GM12878 (cell line): Measurements from ENCODE around the gene PRMT1. TPM values are rescaled to one million over a fixed set of nuclear protein-coding genes. Genes with fewer than 3 reads are reported as not detected.

Experiments
- ATAC-seq: fragments of 200-7000 bp; cut with Tn5 transposase; 3 replicates; pipeline ENCODE4 v1.9.1; 2020; ENCODE audit warnings: mild to moderate bottlenecking, moderate library complexity
- BruUV-seq: library from RNA; stranded (reverse); fragments of 400-500 nt; replicated peaks from 2 replicates; lab custom pipeline; 2021; lab: Mats Ljungman, UMichigan
- CTCF ChIA-PET: fragments of 300-600 bp; sonication (Branson Sonifier 250); formaldehyde crosslinking; extraction: SDS; loops from one replicate; lab custom pipeline; 2021; ENCODE audit warnings: inconsistent platforms; lab: Yijun Ruan, JAX
- POLR2A ChIA-PET: fragments of 350-600 bp; formaldehyde crosslinking; extraction: SDS; loops from one replicate; lab custom pipeline; 2021; ENCODE audit warnings: inconsistent platforms; lab: Charles Lee
- RAD21 ChIA-PET: fragments of 300-600 bp; sonication (Branson Sonifier 250); formaldehyde crosslinking; loops from one replicate; lab custom pipeline; 2023; ENCODE audit warnings: antibody characterized with exemption; ENCODE audit not compliant: unreplicated experiment; lab: Charles Lee
- SMC1A ChIA-PET: fragments of 300-600 bp; sonication (Branson Sonifier 250); formaldehyde crosslinking; loops from one replicate; lab custom pipeline; 2023; ENCODE audit not compliant: unreplicated experiment, uncharacterized antibody; lab: Charles Lee
- DNase-seq: peaks from one replicate; pipeline ENCODE4 v3.0.0-alpha.2; 2011; ENCODE audit warnings: low read depth, low spot score
- FAIRE-seq: peaks from 3 replicates; lab custom pipeline; 2011; peaks lifted over from hg19 to GRCh38; lab: Jason Lieb, UNC
- H2AFZ ChIP-seq: 2 replicates; pipeline ENCODE4 v1.6.0; 2011; ENCODE audit warnings: low read depth, low read length, control low read depth; ENCODE audit not compliant: control insufficient read depth
- H3K27ac ChIP-seq: 2 replicates; pipeline ENCODE4 v1.5.1; 2011; ENCODE audit warnings: control low read depth; ENCODE audit not compliant: control insufficient read depth, insufficient read depth
- H3K27me3 ChIP-seq, 2 experiments: replicated peaks in 1 of 2; 2 replicates each; pipeline versions ENCODE4 v1.6.0 to v1.6.1; 2011; ENCODE audit warnings: low read length in 1 of 2; ENCODE audit not compliant: control insufficient read depth in 2 of 2, insufficient read depth in 2 of 2
- H3K36me3 ChIP-seq, 2 experiments: 2 replicates each; pipeline ENCODE4 v1.5.1; 2011; ENCODE audit warnings: low read length in 1 of 2; ENCODE audit not compliant: control insufficient read depth in 2 of 2, insufficient read depth in 2 of 2
- H3K4me1 ChIP-seq: 2 replicates; pipeline ENCODE4 v1.6.1; 2011; ENCODE audit warnings: mild to moderate bottlenecking, low read length, moderate library complexity, mixed read lengths; ENCODE audit not compliant: control insufficient read depth, insufficient read depth
- H3K4me2 ChIP-seq: 2 replicates; pipeline ENCODE4 v1.6.0; 2011; ENCODE audit warnings: control low read depth; ENCODE audit not compliant: control insufficient read depth, insufficient read depth
- H3K4me3 ChIP-seq: fragments of 200-600 bp; sonication (generic); 2 replicates; pipeline ENCODE4 v1.5.1; 2016
- H3K79me2 ChIP-seq: 2 replicates; pipeline ENCODE4 v1.6.0; 2011; ENCODE audit warnings: low read length; ENCODE audit not compliant: control insufficient read depth, insufficient read depth
- H3K9ac ChIP-seq: 2 replicates; pipeline ENCODE4 v1.8.0; 2011; ENCODE audit warnings: low read length, control low read depth, mixed read lengths; ENCODE audit not compliant: control insufficient read depth, insufficient read depth
- H3K9me3 ChIP-seq: replicated peaks from 3 replicates; pipeline ENCODE4 v1.5.1; 2011; ENCODE audit warnings: mild to moderate bottlenecking, low read length; ENCODE audit not compliant: control insufficient read depth, insufficient read depth
- H4K20me1 ChIP-seq: 2 replicates; pipeline ENCODE4 v1.6.0; 2011; ENCODE audit not compliant: control insufficient read depth, insufficient read depth
- CBX3 ChIP-seq: fragments of 200-600 bp; sonication (generic); IDR thresholded peaks from 2 replicates; pipeline ENCODE4 v1.6.1; 2016; ENCODE audit warnings: low read depth, borderline replicate concordance
- CBX5 ChIP-seq: sonication (generic); IDR thresholded peaks from 2 replicates; pipeline ENCODE4 v1.6.1; 2016; ENCODE audit warnings: low read depth, moderate library complexity, mild to moderate bottlenecking, inconsistent platforms
- FOXK2 ChIP-seq: fragments of 450-650 bp; IDR thresholded peaks from 2 replicates; pipeline ENCODE4 v1.6.1; 2017; ENCODE audit warnings: mild to moderate bottlenecking, moderate library complexity
- GABPA ChIP-seq: IDR thresholded peaks from 2 replicates; pipeline ENCODE4 v1.6.1; 2014; ENCODE audit warnings: antibody characterized with exemption, low read depth, mild to moderate bottlenecking, inconsistent platforms
- IRF5 ChIP-seq: fragments of 450-650 bp; IDR thresholded peaks from 2 replicates; pipeline ENCODE4 v1.6.1; 2017; ENCODE audit warnings: borderline replicate concordance
- NFIC ChIP-seq: IDR thresholded peaks from 2 replicates; pipeline ENCODE4 v1.6.1; 2012; ENCODE audit warnings: low read depth, mild to moderate bottlenecking, inconsistent platforms, low read length, moderate library complexity
- PKNOX1 ChIP-seq: fragments of 450-650 bp; IDR thresholded peaks from 2 replicates; pipeline ENCODE4 v1.6.1; 2016; ENCODE audit warnings: mild to moderate bottlenecking
- RCOR1 ChIP-seq: conservative IDR thresholded peaks from 2 replicates; pipeline ENCODE4 v1.6.1; 2012; ENCODE audit warnings: low read depth, low read length, improper control_type of control experiment
- RFX5 ChIP-seq: IDR thresholded peaks from 2 replicates; pipeline ENCODE4 v1.6.1; 2011; ENCODE audit warnings: low read depth, low read length, improper control_type of control experiment
- SUPT20H ChIP-seq: IDR thresholded peaks from 2 replicates; pipeline ENCODE4 v1.6.1; 2011; ENCODE audit warnings: low read depth, mild to moderate bottlenecking, low read length, moderate library complexity, borderline replicate concordance; ENCODE audit not compliant: control insufficient read depth
- YBX1 ChIP-seq: fragments of 450-650 bp; IDR thresholded peaks from 2 replicates; pipeline ENCODE4 v1.6.1; 2016; ENCODE audit warnings: antibody characterized with exemption
- ZBTB4 ChIP-seq: fragments of 450-650 bp; formaldehyde crosslinking; IDR thresholded peaks from 2 replicates; pipeline ENCODE4 v1.4.0; 2022; ENCODE audit warnings: mild to moderate bottlenecking, moderate library complexity
- ZSCAN29 ChIP-seq: fragments of 450-650 bp; IDR thresholded peaks from 2 replicates; pipeline ENCODE4 v1.6.1; 2017; ENCODE audit warnings: mild to moderate bottlenecking, moderate library complexity
- WGBS: methylation state at CpG from one replicate; pipeline ENCODE4 v1.1.6; 2016; ENCODE audit warnings: low lambda C conversion rate; ENCODE audit not compliant: insufficient replicate concordance, insufficient coverage; ENCODE audit errors: missing lambda C conversion rate; 5-methylcytosine and 5-hydroxymethylcytosine counted together
- in situ Hi-C: fragments of 300-500 bp; cut with MboI; formaldehyde crosslinking; loops from 9 replicates; pipeline ENCODE4 v1.14.3; 2018; ENCODE audit warnings: mixed read lengths
- intact Hi-C: fragments of 100-400 bp; cut with micrococcal nuclease; formaldehyde crosslinking; loops from one replicate; pipeline ENCODE4 v1.14.2; 2022; ENCODE audit not compliant: unreplicated experiment
- polyA plus RNA-seq, 11 experiments: library from polyadenylated mRNA; depleted of rRNA in 4 of 11; unstranded in 6 of 11; stranded (reverse) in 5 of 11; fragments of >200 nt; fragmentation: Nextera tagmentation in 4 of 11; fragmentation: Illumina TruSeq in 1 of 11; extraction: Ambion mirVana in 4 of 11; extraction: Trizol in 1 of 11; gene quantifications; 1 replicate in 1 of 11; 2 replicates in 10 of 11; pipeline versions ENCODE4 v1.2.1 to v1.2.3, GENCODE V29; 2011 to 2016; ENCODE audit warnings: inconsistent platforms in 2 of 11, missing spikeins in 2 of 11, low read depth in 1 of 11
- total RNA-seq, 4 experiments: library from RNA; depleted of rRNA in 3 of 4; stranded (reverse); fragments of >200 nt in 3 of 4; fragmentation: Illumina TruSeq in 1 of 4; extraction: Trizol in 1 of 4; gene quantifications; 2 replicates each; pipeline versions ENCODE4 v1.2.1 to v1.2.3, GENCODE V29; 2013 to 2021

Gene PRMT1
- total and polyA plus RNA-seq, 10 of the 15 experiments (the other 5 are each of a cell fraction or from before 2014, with no cell fraction given): 19.9 to 667 (median 444) TPM

- Histone ChIP-seq H3K4me1 (peaks cover 12% of the 10 kb centered on the region), H3K4me3 (no peak overlapping the region), H2AFZ (no peak overlapping the region), H3K9ac (no peak overlapping the region), H3K4me2 (no peak overlapping the region), H3K27me3 (no peaks in the 10 kb centered on the region), H3K9me3 (no peaks in the 10 kb centered on the region), H3K27ac (no peak overlapping the region), H3K79me2 (peaks cover 36% of the 10 kb centered on the region), H3K36me3 (peaks cover 0 to 5% of the 10 kb centered on the region in 2 experiments; a peak in 3 of 4 replicates), H4K20me1 (no peaks in the 10 kb centered on the region)
- no peak for DNase-seq
- ChIA-PET SMC1A (no interaction called here), POLR2A (interaction anchor here (0.6 to 6.5 kb wide), 2 partner anchors 30 to 166 kb away, joined by 3 to 200 read pairs; partner anchors contain the start of gene PRMT1), RAD21 (no interaction called here), CTCF (no interaction called here)
- intact Hi-C loops (no loop called here), in situ Hi-C loops (no loop called here)
- ATAC-seq: no peak
- TF ChIP-seq CBX3 (no peak), NFIC (no peak), PKNOX1 (no peak), YBX1 (no peak), FOXK2 (no peak), ZBTB4 (no peak), RCOR1 (no peak), SUPT20H (no peak), CBX5 (no peak), ZSCAN29 (no peak), GABPA (no peak), RFX5 (no peak), IRF5 (no peak)
- 93% methylated on average over 11 of the region's 11 CpGs for WGBS
- no peak for FAIRE-seq
- BruUV-seq: no TSS peak
Observed at GRCh38 chr19:49645592-49645991, 31.5 kb upstream of the PRMT1 start.
